ENCODE results near the gene MTMR6. TPM values are rescaled to one million over a fixed set of nuclear protein-coding genes. Genes with fewer than 3 reads are reported as not detected.

The MTMR6 gene
- total and polyA plus RNA-seq, 11 donors, result 3.4 to 21.5 (median 17.4) TPM

DNA sequence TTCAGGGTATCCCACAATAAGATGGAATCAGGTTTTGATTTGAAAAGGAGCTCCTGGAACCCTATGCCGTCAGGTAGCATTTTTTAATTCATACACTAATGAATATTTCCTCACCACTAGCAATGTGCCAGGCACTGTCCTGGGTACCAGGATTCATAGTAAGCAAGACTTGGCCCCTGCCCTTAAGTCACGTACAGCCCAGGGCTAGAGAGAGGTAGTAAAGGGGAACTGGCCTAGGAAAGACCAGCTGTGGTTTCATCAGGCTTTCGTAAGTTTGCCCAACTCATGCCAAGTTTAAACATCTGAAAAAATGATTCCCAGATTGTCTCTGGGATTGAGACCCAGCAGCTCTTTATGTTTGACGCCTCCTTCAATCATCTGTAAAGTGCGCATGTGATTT is 69.3 kb downstream of the MTMR6 start:
- no peak overlapping the region for H3K4me3 ChIP-seq
- TF ChIP-seq, protein P1, sequence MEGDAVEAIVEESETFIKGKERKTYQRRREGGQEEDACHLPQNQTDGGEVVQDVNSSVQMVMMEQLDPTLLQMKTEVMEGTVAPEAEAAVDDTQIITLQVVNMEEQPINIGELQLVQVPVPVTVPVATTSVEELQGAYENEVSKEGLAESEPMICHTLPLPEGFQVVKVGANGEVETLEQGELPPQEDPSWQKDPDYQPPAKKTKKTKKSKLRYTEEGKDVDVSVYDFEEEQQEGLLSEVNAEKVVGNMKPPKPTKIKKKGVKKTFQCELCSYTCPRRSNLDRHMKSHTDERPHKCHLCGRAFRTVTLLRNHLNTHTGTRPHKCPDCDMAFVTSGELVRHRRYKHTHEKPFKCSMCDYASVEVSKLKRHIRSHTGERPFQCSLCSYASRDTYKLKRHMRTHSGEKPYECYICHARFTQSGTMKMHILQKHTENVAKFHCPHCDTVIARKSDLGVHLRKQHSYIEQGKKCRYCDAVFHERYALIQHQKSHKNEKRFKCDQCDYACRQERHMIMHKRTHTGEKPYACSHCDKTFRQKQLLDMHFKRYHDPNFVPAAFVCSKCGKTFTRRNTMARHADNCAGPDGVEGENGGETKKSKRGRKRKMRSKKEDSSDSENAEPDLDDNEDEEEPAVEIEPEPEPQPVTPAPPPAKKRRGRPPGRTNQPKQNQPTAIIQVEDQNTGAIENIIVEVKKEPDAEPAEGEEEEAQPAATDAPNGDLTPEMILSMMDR (IDR thresholded peaks at IDR 0.05), result no peak
- TF ChIP-seq POLR2A (IDR thresholded peaks at IDR 0.05), result no peak
- H3K27me3 ChIP-seq, result peaks cover 0 to 3% (median 0%) of the 10 kb centered on the region in 9 donors
- intact Hi-C loops (cut with DNase I), result no loop called here
- no peak overlapping the region for H3K27ac ChIP-seq
- WGBS, 4 donors, result 74 to 79% (median 77%) methylated on average over 5 of the region's 5 CpGs
- ATAC-seq, result no peak
- no peaks in the 10 kb centered on the region for H3K9me3 ChIP-seq
- no peaks in the 10 kb centered on the region for H3K36me3 ChIP-seq
- H3K4me1 ChIP-seq, result peaks cover 0 to 12% (median 0%) of the 10 kb centered on the region in 12 donors
- DNase-seq, result no peak

GRCh38 chr13:25217023-25217885 is 70.0 kb downstream of the MTMR6 start:
- no peak for TF ChIP-seq POLR2A (IDR thresholded peaks at IDR 0.05)
- TF ChIP-seq, protein P1 (IDR thresholded peaks at IDR 0.05), result no peak
- Histone ChIP-seq H3K4me3 (no peak overlapping the region), H3K36me3 (no peaks in the 10 kb centered on the region), H3K9me3 (no peaks in the 10 kb centered on the region), H3K27me3 (peaks cover 0 to 3% (median 0%) of the 10 kb centered on the region in 9 donors), H3K27ac (no peak overlapping the region), H3K4me1 (peaks cover 0 to 12% (median 0%) of the 10 kb centered on the region in 12 donors)
- intact Hi-C loops (cut with DNase I), result no loop called here
- WGBS, 4 donors, result 49 to 55% (median 54%) methylated on average over 12 of the region's 12 CpGs
- no peak for DNase-seq
- ATAC-seq, result no peak

DNA sequence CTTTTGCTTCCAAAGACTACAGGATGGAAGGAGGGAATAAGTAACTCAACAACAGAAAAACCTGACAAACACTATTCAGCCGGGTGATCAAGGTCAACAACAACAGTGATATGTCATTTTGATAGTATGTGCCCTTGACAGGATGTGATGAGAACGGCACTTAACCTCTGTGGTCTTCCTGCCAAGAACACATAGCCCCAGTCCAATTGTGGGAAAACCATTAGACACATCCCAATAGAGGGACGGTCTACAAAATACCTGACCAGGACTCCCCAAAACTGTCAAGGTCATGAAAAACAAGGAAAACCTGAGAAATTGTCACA is 72.1 kb downstream of the MTMR6 start:
- no peak for DNase-seq
- intact Hi-C loops (cut with DNase I), result no loop called here
- TF ChIP-seq, protein P1 (IDR thresholded peaks at IDR 0.05), result no peak
- TF ChIP-seq POLR2A (IDR thresholded peaks at IDR 0.05), result no peak
- Histone ChIP-seq H3K4me3 (no peak overlapping the region), H3K27ac (no peak overlapping the region), H3K27me3 (peaks cover 0 to 3% (median 0%) of the 10 kb centered on the region in 9 donors), H3K9me3 (no peaks in the 10 kb centered on the region), H3K4me1 (peaks cover 0 to 12% (median 0%) of the 10 kb centered on the region in 12 donors), H3K36me3 (no peaks in the 10 kb centered on the region)
- no peak for ATAC-seq
- WGBS, 4 donors, result 48 to 55% (median 50%) methylated on average over 3 of the region's 3 CpGs

DNA sequence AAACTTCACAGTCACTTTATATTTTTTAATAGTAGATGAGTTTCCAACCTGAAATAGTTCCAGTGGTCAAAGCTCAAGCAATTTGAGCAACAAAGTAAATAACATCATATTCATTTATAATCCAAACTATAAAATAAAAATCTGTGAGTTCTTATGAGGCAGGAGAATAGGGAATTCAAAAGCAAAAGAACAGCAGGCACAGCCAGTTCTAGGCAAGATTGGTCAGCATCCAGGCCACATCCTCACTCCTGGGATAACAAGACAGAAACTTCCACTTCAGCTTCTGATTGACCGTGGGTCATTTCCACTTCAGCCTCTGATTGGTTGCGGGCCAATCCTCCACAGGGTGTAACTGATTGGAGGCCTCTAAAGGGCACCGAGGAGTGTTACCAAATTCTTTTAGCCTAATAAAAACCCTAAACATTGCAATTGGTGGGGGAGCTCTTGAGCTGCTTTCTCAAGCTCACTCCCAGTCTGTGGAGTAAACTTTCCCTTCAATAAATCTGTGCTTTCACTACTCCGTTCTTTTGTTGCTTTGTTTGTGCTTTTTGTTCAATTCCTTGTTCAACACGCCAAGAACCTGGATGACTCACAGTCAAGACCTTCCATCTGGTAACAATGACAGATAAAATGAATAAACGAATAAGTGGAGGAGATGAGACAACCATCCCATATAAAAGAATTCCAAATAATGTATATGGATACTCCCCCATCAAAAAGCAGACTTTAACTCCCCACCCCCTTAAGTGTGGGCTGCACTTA is 72.6 kb downstream of the MTMR6 start:
- Histone ChIP-seq H3K36me3 (no peaks in the 10 kb centered on the region), H3K27me3 (peaks cover 0 to 3% (median 0%) of the 10 kb centered on the region in 9 donors), H3K9me3 (no peaks in the 10 kb centered on the region), H3K4me1 (peaks cover 0 to 12% (median 0%) of the 10 kb centered on the region in 12 donors), H3K27ac (no peak overlapping the region), H3K4me3 (no peak overlapping the region)
- WGBS, 4 donors, result 47 to 66% (median 51%) methylated on average over 6 of the region's 6 CpGs
- TF ChIP-seq, protein P1 (IDR thresholded peaks at IDR 0.05), result no peak
- TF ChIP-seq POLR2A (IDR thresholded peaks at IDR 0.05), result no peak
- DNase-seq (peak in 1 of 5 donors; percentile 30), ATAC-seq (peak; percentile 16 to 73 (median 32))
- intact Hi-C loops (cut with DNase I), result no loop called here
